Sigmoid colon (tissue), 7 donors: Measurements from ENCODE around the gene NAALADL2. TPM values are rescaled to one million over a fixed set of nuclear protein-coding genes. Genes with fewer than 3 reads are reported as not detected.

Experiments
- DNase-seq: peaks from one replicate; pipeline ENCODE4 v3.0.0-alpha.2; 2019
- H3K27ac ChIP-seq, 4 donors: fragments of 200-600 bp; sonication (generic); one replicate each; pipeline ENCODE4 v1.5.1; 2016 to 2019; ENCODE audit warnings: mild to moderate bottlenecking in 1 of 4
- H3K27me3 ChIP-seq, 3 donors: fragments of 200-600 bp; sonication (generic); one replicate each; pipeline ENCODE4 v1.5.1; 2019; ENCODE audit warnings: mild to moderate bottlenecking in 1 of 3
- H3K36me3 ChIP-seq, 4 donors: fragments of 200-600 bp; sonication (generic); one replicate each; pipeline ENCODE4 v1.5.1; 2016 to 2019
- H3K4me1 ChIP-seq, 4 donors: fragments of 200-600 bp; sonication (generic); one replicate each; pipeline ENCODE4 v1.5.1; 2017 to 2019
- H3K4me3 ChIP-seq, 4 donors: fragments of 200-600 bp; sonication (generic); one replicate each; pipeline ENCODE4 v1.5.1; 2017 to 2019; ENCODE audit warnings: mild to moderate bottlenecking in 2 of 4, moderate library complexity in 1 of 4
- H3K9me3 ChIP-seq, 4 donors: fragments of 200-600 bp in 3 of 4; sonication (generic) in 3 of 4; one replicate each; pipeline versions ENCODE4 v1.5.1 to v1.6.1; 2013 to 2019
- CTCF ChIP-seq, 4 experiments: fragments of 450-650 bp in 3 of 4; fragments of 200-600 bp in 1 of 4; IDR thresholded peaks; one replicate each; pipeline ENCODE4 v1.5.1; 2016 to 2019; ENCODE audit warnings: antibody characterized with exemption in 4 of 4, mild to moderate bottlenecking in 3 of 4, moderate library complexity in 2 of 4
- EP300 ChIP-seq, 4 donors: sonication (generic); formaldehyde crosslinking; IDR thresholded peaks; one replicate each; pipeline ENCODE4 v1.6.1; 2017; ENCODE audit warnings: antibody characterized with exemption in 4 of 4
- POLR2A ChIP-seq, 2 donors: fragments of 450-650 bp; IDR thresholded peaks; one replicate each; pipeline ENCODE4 v1.6.1; 2016; ENCODE audit warnings: antibody characterized with exemption in 2 of 2, mild to moderate bottlenecking in 2 of 2, moderate library complexity in 2 of 2
- POLR2AphosphoS5 ChIP-seq, 4 donors: sonication (generic); formaldehyde crosslinking; IDR thresholded peaks; one replicate each; pipeline ENCODE4 v1.6.1; 2017; ENCODE audit warnings: antibody characterized with exemption in 4 of 4
- WGBS, 2 donors: extraction: QIAGEN DNeasy Blood & Tissue Kit; methylation state at CpG; one replicate each; pipeline ENCODE4 v1.1.7; 2013; 5-methylcytosine and 5-hydroxymethylcytosine counted together
- intact Hi-C: fragments of 100-400 bp; cut with DNase I; formaldehyde crosslinking; loops from one replicate; pipeline ENCODE4 v1.15.1; 2023
- polyA plus RNA-seq, 3 donors: library from polyadenylated mRNA; stranded (reverse); fragments of 200-250 nt; gene quantifications; one replicate each; pipeline ENCODE4 v1.2.3, GENCODE V29; 2013
- total RNA-seq, 4 donors: library from RNA; depleted of rRNA; stranded (reverse); fragments of >200 nt; gene quantifications; one replicate each; pipeline ENCODE4 v1.1.0, GENCODE V29; 2016
- donor health status: healthy with polysubstance abuse.
- donor health status: Bipolar disorder and iron deficiency.
- donor health status: healthy.

Gene NAALADL2
- total and polyA plus RNA-seq, 7 donors, result 0.46 to 18.5 (median 6.0) TPM

DNA sequence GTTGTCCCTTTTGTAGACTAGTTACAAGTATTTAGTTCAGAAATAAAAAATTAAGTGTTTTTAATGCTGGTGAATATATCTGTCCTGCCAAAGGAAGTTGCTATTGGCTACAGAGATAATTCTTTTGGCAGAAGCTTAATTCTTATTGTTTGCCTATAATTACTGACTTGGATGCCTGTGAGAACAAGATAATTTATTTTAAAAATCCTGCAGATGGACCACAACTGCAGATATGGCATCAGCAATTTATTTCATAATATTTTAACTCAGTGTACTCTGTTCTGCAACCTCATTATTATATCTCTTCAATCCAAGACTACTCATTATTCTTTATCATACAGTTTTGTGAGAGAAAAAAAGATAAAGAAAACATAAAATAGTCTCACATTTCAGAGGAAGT lies 789.8 kb downstream of the NAALADL2 start:
- Histone ChIP-seq H3K9me3 (no peaks in the 10 kb centered on the region), H3K27me3 (no peaks in the 10 kb centered on the region), H3K4me3 (no peak overlapping the region), H3K27ac (no peak overlapping the region), H3K4me1 (no peaks in the 10 kb centered on the region), H3K36me3 (no peaks in the 10 kb centered on the region)
- no peak for DNase-seq
- TF ChIP-seq CTCF (IDR thresholded peaks at IDR 0.05) (no peak), POLR2AphosphoS5 (IDR thresholded peaks at IDR 0.05) (no peak), EP300 (IDR thresholded peaks at IDR 0.05) (no peak), POLR2A (IDR thresholded peaks at IDR 0.05) (no peak)
- intact Hi-C loops, result no loop called here

GRCh38 chr3:175651716-175652115 lies 792.6 kb downstream of the NAALADL2 start:
- H3K9me3 ChIP-seq, result no peaks in the 10 kb centered on the region
- DNase-seq, result no peak
- 81 to 86% methylated on average over 5 of the region's 5 CpGs for WGBS, 2 donors
- intact Hi-C loops, result no loop called here
- no peak overlapping the region for H3K27ac ChIP-seq
- H3K4me1 ChIP-seq, result no peaks in the 10 kb centered on the region
- TF ChIP-seq POLR2AphosphoS5 (IDR thresholded peaks at IDR 0.05), result no peak
- no peak for TF ChIP-seq EP300 (IDR thresholded peaks at IDR 0.05)
- TF ChIP-seq CTCF (IDR thresholded peaks at IDR 0.05), result no peak
- no peak for TF ChIP-seq POLR2A (IDR thresholded peaks at IDR 0.05)
- H3K36me3 ChIP-seq, result no peaks in the 10 kb centered on the region
- no peaks in the 10 kb centered on the region for H3K27me3 ChIP-seq
- no peak overlapping the region for H3K4me3 ChIP-seq

DNA sequence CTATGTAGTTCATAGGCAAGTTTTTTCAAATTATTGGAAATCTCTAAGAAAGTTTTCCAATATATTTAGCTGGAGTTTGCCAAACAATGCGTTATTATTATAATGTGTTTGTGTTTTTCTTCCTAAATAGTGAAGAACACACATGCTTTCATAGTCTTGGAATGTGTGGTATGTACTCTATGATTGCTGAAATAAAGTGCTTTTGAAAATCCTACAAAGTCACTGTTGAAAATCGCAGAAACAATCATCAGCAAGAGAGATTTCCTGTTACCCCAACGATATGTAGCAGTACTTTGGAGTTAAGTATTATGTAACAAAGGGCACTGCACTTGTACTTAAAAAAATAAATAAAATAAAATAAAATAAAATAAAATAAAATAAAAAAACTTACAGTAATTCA lies 796.2 kb downstream of the NAALADL2 start:
- no peak for DNase-seq
- Histone ChIP-seq H3K4me3 (no peak overlapping the region), H3K4me1 (no peaks in the 10 kb centered on the region), H3K36me3 (no peaks in the 10 kb centered on the region), H3K9me3 (no peaks in the 10 kb centered on the region), H3K27me3 (no peaks in the 10 kb centered on the region), H3K27ac (no peak overlapping the region)
- WGBS, 2 donors, result 81 to 88% methylated on average over 3 of the region's 3 CpGs
- intact Hi-C loops, result no loop called here
- no peak for TF ChIP-seq CTCF (IDR thresholded peaks at IDR 0.05)
- no peak for TF ChIP-seq POLR2A (IDR thresholded peaks at IDR 0.05)
- no peak for TF ChIP-seq EP300 (IDR thresholded peaks at IDR 0.05)
- TF ChIP-seq POLR2AphosphoS5 (IDR thresholded peaks at IDR 0.05), result no peak

GRCh38 chr3:175656461-175656860 lies 797.3 kb downstream of the NAALADL2 start:
- DNase-seq, result no peak
- Histone ChIP-seq H3K4me1 (no peaks in the 10 kb centered on the region), H3K36me3 (no peaks in the 10 kb centered on the region), H3K27ac (no peak overlapping the region), H3K9me3 (no peaks in the 10 kb centered on the region), H3K27me3 (no peaks in the 10 kb centered on the region), H3K4me3 (no peak overlapping the region)
- WGBS, 2 donors, result 78 to 90% methylated on average over 1 of the region's 1 CpG
- TF ChIP-seq POLR2AphosphoS5 (IDR thresholded peaks at IDR 0.05), result no peak
- TF ChIP-seq CTCF (IDR thresholded peaks at IDR 0.05), result no peak
- TF ChIP-seq POLR2A (IDR thresholded peaks at IDR 0.05), result no peak
- no peak for TF ChIP-seq EP300 (IDR thresholded peaks at IDR 0.05)
- intact Hi-C loops, result no loop called here

DNA sequence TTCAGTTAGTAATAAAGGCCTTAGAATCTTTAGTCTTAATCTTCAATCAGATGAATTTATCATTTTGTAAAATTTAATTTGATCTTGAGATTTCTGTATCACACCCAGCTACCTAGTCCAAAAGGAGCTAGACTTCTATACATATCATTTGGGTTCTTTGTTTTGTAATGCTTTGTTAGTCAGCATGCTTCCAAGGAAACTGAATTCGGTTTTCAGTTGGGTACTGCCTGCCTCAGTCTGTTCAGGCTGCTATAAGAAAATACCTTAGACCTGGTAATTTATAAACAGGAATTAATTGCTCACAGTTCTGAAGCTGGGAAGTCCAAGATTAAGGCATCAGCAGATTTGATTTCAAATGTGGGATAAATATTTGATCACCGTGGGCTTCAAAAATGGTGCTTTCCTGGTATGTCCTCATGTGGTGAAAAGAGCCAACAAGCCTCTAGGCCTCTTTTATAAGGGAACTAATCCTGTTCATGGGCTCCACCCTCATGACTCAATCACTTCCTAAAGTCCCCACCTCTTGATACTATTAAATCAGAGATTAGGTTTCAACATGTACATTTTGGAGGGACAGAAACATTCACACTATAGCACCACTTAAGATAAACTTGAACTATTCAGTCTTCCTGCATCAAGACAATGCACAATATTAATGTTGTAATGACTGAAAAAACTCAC lies 800.7 kb downstream of the NAALADL2 start:
- Histone ChIP-seq H3K27me3 (no peaks in the 10 kb centered on the region), H3K4me3 (no peak overlapping the region), H3K27ac (no peak overlapping the region), H3K36me3 (no peaks in the 10 kb centered on the region), H3K9me3 (no peaks in the 10 kb centered on the region), H3K4me1 (no peaks in the 10 kb centered on the region)
- WGBS, 2 donors, result 89% methylated on average over 2 of the region's 2 CpGs
- TF ChIP-seq CTCF (IDR thresholded peaks at IDR 0.05) (no peak), EP300 (IDR thresholded peaks at IDR 0.05) (no peak), POLR2AphosphoS5 (IDR thresholded peaks at IDR 0.05) (no peak), POLR2A (IDR thresholded peaks at IDR 0.05) (no peak)
- intact Hi-C loops, result no loop called here
- no peak for DNase-seq
